GM18873 (cell line): ENCODE measurements around the gene TAF10.
A peak's percentile ranks its signal among the peaks of the same experiment; 100 is the strongest.

Source experiments
- ATAC-seq: cut with Tn5 transposase; IDR thresholded peaks from one replicate; pipeline ENCODE4 v1.9.1; 2021; ENCODE audit warnings: mild to moderate bottlenecking, moderate library complexity, moderate number of reproducible peaks; ENCODE audit not compliant: unreplicated experiment, low FRiP score

Gene TAF10

DNA sequence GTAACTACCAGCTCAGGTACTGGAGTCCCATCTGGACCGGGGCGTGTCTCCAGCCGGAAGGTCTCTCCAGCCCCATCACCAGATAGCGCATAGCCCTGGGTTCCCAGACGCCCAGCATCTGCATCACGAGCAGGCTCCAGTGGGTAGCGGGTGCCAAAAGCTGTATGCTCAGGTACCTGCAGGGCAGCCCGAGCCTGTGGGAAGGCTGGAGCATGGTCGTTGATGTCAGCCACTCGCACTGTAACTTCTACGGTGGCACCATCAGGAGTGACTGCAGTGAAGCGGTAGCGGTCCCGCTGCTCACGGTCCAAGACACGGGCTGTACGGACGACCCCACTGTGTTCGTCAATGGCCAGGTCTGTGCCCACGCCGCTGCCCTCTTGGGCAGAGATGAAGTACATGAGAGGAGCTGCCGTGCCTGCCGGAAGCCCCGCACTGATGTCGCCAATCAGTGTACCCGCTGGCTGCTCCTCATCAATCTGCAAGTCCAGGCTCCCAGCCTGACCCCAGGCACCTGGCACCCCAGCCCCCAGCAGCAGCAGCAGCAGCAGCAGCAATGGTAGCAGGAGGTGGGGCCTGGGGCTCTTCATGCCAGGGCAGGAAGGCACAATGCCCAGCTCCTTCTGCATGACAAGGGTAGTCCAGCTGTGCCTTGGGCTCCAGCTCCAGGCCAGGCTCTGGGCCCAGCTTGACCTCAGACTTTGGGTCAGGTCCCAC lies 29.1 kb upstream of the TAF10 start:
- ATAC-seq, result no peak

DNA sequence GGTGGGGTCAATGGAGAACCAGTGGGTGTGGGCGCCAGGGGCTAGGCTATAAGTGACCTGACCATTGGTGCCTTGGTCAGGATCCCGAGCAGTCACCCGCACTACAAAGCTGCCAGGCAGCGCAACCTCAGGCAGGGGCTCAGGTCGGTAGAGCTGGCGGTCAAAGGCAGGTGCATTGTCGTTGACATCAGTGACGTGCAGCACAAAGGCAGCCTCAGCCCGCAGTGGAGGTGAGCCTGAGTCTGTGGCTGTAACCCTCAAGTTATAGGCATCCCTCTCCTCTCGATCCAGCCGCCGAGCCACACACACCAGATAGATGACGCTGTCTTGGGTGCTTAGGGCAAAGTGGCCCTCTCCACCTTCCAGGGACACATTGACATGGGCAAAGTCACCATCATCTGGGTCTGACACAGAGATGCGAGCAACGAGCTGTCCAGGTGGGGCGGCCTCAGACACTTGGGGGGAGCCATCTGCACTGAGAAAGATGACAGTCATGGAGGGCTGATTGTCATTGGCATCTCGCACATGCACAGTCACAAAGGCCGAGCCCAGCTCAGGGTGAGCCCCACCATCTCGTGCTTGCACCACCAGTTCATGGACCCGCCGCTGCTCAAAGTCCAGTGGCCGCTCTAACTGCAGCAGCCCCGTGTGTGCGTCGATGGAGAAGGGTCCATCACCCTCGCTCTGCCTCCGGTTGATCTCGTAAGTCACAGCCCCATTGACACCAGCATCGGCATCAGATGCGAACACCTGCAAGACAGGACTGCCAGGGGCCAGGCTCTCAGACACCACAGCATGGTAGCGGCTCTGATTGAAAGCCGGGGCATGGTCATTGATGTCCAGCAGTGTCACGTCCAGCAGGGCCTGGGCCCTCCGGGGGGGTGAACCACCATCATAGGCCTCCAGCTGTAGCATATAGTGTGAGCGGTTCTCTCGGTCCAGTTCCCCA lies 28.3 kb upstream of the TAF10 start:
- no peak for ATAC-seq

DNA sequence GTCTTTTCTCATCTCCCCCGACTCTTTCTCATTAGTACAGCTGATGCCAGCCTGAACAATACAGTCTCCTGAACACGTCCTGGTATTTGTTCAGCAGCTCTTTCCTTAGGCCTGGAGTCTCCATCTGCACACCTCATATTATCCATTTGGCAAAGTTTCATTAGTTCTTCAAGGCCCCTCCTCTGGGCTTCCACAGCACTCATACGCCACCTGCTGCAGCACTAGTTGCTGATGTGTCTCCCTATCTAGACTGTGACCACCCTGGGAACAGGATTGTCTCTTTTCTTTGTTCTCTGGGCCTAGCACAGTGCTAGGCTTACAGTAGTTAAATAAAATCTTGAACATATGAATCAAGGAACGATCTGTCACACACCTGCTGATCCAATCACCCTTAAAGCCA lies 26.4 kb upstream of the TAF10 start:
- no peak for ATAC-seq

DNA sequence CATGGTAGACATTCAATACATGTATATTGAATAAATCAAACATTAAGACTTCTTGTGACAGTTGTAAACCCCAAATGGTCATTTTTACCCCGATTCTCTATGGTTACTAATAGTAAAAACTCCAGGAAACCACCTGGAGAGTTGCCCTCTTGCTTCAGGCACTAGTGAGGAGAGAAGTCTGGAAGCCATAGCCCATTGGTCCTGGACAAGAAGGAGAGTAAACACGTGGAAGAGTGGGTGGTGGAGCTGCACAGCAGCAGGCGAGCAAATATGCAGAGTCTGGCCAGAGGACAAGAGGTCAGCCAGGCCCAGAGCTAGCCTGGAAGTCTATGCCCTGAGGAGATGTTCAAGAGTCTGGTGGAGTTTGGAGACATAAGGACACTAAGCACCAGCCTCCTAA lies 25.9 kb upstream of the TAF10 start:
- ATAC-seq, result no peak

DNA sequence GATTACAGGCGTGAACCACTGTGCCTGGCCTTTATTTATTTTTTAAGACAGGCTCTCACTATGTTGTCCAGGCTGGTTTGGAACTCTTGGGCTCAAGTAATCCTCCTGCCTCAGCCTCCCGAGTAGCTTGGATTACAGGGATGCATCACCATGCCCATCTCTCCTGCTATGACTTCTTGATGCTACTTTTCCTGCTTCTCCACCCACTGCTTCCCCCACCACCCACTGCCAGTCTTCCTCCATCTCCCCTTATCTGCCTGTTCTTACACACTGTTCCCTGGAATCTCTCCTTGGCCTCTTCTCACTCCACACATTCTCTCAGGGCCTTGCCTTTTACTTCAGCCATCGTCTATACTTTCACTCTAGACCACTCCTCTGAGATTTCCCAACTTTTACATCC lies 24.5 kb upstream of the TAF10 start:
- ATAC-seq, result no peak

DNA sequence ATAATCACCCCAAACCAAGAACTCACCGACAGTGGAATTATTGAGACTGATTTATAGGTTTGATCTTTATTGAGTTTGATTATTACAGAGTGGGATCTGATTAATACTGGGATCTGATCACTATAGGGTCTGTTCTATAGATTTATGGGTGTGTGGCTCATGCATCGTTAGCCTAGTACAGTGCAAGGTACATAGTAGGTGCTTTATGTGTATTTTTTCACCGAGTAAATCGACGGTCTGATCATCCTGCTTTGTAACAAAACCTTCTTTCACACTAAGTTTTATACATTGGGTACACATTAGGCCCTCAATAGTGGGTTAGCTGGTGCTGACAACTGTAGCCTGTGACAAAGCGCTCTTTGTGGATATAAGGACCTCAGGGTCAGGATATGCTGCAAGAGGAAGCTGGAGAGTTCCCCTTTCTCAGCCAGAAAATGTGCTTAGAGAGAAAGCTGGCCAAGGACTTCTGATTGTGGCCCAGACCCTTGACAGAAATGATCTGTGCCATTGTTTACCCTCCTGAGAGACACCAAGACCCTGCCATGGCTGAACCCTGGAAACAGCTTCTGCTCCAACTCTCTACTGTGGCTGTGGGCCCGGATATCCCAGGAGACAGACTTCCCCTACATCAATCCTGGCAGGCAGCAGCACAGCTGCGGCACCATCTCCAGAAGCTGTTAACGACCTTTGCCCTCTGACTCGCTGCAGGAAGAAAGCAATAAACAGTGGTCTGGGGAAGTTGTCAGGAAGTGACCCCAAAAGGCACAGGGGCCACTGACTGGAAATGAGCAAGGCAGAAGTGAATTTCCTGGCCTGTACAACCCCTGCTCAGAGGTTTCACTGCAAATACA lies 23.3 kb upstream of the TAF10 start:
- no peak for ATAC-seq

DNA sequence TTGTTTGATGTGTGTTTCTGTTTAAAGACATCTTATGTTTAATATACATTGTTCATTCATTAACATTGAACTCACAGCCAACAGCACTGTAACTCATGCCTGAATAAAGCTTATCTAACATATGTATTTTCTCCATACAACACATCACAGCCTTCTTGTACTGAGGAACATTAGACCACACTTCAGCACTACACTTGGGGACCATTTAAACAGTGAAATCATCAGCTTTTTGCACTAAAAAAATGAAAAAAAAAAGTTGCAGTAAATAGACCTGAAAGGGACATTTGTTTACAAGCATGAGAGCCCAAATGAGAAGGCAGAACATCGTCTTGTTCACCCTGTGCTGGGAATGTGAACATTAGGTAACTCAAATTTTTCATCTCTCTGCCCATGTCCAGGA lies 22.5 kb upstream of the TAF10 start:
- no peak for ATAC-seq

DNA sequence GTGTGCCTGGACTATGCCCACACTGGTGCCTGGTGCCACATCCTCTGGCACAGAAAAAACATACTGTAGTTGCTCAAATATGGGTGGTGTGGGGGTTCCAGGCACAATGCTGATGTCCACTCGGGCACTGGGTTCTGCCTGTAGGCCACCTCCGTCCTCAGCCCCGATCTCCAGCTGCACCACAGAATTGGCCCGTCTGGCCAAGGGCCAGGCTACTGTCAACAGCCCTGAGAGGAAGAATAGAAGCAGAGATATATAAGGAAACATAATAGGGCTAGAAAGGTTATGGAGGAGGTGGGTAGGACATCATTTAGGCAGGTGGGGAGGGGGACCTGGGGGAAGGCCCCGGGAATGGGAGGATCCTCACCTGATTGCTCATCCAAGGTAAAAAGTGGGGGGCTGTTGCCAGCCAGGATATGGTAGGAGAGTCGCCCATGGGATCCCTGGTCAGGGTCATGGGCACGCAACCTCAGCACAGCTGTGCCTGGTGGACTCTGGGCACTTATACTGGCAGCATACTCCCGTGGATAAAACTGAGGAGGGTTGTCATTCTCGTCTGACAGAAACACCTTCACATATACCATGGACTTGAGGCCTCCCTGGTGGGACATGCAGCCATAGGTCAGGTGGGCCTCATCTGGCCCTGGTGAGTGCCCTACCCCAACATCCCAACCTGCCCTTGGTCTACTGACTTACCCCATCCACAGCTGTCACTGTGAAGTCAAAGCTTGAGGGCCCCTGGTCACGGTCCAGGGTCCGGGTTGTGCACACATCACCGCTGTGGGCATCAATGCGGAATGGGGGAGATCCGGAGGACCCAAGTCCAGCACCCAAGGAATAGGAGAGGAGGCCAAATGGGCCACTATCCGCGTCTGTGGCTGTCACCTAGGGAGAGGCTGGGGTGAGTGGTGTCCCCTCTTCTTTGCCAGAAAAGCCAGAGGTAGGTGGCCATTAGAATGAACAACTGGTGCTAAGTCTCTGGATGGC lies 21.7 kb upstream of the TAF10 start:
- ATAC-seq, result no peak

DNA sequence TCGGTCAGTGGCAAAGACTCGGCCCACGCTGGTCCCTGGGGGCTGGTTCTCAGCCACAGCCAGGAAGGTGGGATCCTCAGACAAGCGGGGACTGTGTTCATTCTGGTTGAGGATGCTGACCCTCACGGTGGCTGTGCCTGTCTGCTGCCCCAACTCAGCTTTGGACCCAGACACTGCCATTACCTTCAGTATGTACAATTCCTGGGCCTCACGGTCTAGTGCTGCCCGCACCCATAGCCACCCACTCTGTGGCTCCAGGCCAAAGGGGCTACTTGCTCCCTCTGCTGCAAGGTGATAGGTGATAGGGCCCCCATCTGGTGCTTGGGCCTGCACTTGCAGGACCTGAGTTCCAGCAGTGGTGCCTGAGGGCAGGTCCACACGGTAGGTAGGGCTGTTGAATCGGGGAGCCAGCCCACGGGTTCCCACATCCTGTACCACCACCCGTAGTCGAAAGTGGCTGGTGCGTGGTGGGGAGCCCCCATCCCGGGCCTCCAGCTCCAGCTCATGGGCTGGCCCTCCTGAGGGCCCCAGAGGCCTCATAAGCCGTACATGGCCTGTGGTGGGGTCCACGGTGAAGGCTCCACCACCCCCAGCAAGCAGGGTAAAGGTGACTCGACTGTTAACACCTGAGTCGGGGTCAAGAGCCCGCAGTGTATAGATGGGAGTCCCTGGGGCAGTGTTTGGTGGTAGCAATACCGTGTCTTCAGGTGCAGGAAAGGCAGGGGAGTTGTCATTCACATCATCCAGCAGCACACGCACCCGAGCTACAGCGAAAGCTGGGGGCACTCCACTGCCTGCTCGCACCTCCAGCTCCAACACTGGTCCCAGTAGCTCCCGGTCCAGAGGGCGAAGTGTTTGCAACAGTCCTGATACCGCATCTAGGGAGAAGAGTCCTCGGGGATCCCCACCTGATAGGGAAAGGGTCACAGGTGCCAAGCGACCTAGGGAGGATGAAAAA lies 20.4 kb upstream of the TAF10 start:
- no peak for ATAC-seq

DNA sequence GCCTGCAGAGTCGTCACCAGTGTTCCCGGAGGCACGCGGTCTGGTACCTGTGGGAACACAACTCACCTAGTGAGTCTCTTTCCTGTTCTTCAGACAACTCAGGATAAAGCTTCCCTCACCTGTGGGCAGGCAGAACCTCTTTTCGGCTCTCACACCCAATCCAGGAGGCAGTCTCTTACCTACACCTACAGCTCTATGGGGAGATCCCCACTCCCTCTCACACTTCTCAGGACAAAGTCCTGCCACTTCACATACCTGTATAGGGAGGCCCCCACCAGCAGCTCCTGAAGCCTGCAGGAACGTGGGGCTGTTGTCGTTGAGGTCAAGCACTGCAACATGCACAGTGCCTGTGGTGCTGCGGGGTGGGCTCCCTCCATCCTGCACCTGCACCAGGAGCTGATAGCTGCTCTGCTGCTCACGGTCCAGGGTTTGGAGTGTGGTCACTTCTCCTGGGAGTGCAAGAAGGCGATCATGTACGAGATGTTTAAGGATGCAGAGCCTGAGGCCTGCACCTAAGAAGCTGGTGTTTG lies 19.4 kb upstream of the TAF10 start:
- no peak for ATAC-seq

DNA sequence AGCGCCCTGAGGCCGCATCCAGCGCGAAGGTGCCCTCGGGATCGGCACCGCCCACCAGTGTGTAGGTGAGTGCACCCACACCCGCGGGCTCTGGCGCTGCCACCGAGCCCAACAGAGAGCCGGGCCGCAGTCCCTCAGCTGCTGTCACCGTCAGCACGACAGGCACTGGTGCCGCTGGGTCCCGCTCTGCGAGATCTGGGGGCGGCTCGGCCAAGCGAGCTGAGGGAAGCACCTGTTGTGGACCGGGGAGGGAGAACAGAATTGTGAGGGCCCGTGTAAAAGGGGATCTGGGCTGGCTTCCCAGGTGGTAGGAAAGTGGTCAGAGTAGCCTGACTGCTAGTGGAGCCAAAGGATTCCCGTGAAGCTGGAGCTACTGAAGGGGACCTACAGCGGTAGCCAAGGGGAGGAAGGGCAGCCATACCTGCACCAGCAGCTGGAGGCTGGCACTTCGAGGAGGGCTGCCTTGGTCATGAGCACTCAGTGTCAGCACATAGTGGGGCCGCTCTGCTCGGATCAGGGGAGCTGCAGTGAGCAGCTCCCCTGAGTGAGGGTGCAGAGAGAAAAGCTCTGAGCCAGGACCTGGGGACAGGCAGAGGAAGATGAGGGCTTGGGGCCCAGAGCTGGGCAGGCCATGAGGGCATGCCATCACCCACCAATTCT lies 18.7 kb upstream of the TAF10 start:
- ATAC-seq, result no peak

DNA sequence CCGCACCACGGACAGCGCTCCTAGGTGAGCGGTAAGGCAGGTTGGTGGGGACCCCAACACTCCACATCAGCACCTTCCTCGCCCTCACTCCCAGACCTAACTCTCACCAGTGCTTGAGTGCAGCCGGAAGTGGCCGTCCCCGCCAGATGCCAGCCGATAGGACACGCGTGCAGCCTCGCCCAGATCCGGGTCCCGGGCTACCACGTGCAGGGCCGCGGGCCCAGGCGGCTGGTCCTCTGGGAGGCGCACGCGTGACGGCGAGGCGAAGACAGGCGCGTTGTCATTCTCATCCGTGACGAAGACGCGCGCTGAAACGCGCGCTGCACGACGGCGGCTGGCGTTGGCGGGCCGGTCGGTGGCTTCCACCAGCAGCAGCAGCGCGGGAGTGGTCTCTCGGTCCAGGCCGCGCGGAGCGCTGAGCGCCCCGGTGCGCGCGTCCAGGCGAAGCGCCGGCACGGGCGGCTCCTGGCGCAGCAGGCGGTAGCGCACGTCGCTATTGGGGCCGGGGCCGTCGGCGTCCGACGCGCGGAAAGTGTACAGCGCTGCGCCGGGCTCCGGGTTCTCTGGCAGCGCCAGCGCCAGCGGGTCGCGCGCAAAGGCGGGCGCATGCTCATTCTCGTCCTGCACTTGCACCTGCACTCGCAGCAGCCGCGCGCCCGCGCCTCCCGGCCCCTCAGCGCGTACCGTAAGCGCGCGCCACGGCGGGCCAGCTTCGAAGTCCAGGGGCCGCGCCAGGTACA lies 18.0 kb upstream of the TAF10 start:
- ATAC-seq, result no peak

DNA sequence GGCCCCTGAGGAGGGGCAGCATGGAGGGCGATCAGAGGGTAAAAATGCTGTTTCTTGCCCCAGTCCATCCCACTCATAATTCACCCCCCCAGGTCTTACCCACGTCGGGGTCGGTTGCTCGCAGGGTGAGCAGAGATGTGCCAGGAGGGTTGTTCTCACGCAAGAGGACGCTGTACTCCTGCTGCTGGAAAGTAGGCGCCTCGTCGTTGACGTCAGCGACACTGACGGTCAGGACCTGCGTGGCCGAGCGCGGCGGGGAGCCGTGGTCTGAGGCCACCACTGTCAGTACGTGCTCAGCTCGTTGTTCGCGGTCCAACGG lies 17.5 kb upstream of the TAF10 start:
- ATAC-seq, result no peak

DNA sequence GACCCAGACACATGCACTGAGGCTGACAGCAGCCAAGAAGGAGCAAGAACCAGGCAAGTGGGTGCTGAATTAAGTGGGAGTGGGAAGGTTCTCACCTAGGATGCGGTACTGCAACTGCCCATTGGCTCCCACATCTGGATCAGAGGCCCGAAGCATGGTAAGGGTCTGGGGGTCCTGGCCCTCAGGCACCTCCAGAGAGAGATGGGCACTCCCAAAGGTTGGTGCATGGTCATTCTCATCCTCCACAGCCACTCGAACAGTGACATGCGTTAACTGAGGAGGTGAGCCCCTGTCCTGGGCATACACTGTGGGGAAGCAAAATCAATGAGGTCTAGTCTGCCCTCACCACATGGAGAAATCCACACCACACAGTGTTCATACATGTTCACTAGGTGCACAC lies 16.5 kb upstream of the TAF10 start:
- no peak for ATAC-seq

DNA sequence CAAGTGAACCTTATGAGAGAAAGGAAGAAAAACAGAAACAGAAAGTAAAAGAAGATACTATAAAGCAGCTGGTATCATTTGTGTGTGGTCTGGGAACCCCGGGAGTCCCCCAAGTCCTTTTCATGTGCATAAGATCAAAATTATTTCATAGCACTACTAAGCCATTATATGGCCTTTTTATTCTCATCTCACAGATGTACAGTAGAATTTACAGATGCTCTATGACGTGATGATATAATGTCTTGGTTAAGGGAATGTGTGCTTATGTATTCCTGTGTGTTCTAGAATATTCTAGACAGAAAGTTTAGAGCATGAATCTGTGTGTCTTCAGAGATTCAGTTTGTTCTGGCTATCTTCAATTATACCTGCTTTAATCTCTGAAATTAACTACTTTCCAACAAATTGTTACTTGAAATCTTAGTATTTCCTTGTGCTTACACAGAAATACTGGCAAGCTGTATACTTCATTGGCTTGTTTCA lies 15.8 kb upstream of the TAF10 start:
- ATAC-seq, result peak; percentile 82

DNA sequence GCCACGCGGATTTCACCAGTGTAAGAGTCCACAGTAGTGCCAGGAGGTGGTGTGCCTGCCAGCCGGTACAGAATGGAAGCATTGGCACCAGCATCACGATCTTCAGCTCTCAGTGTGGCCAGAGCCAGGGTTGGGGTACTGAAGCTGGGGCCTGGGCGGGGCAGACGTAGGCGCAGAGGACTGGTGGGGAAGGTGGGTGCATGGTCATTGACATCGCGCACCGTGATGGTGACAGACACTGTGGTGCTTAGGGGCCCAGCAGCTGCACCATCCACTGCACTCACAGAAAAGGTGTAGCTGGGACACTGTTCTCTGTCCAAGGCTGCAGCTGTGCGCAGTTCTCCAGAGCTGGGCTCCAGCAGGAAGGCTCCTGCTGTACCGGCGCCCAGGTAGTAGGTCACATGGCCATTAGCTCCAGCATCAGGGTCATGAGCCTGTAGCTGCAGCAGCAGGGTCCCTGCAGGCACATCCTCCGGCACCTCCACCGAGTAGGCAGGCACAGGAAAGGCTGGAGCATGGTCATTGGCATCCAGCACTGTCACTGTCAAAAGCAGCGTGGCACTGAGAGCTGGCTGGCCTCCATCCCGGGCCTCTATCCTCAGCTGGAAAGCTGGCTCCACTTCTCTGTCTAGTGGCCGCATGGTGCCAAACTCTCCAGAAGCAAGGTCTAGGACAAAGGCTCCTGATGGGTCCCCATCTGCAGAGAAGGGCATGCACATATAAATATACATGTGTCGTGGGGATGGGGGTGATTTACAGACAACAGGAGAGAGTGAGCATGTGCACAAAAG lies 15.2 kb upstream of the TAF10 start:
- ATAC-seq, result no peak
